Gastrocnemius medialis (tissue), 4 donors: ENCODE results near the gene PRKAG2.

ENCODE experiments used
- CTCF ChIP-seq, 5 experiments: fragments of 450-650 bp in 3 of 5; fragments of 200-600 bp in 2 of 5; sonication (generic) in 2 of 5; IDR thresholded peaks in 4 of 5; conservative IDR thresholded peaks in 1 of 5; 1 replicate in 4 of 5; 2 replicates in 1 of 5; pipeline ENCODE4 v1.5.1; 2016 to 2019; ENCODE audit warnings: antibody characterized with exemption in 5 of 5, mild to moderate bottlenecking in 3 of 5, moderate library complexity in 3 of 5
- POLR2A ChIP-seq, 2 donors: fragments of 450-650 bp; IDR thresholded peaks; one replicate each; pipeline ENCODE4 v1.6.1; 2017; ENCODE audit warnings: antibody characterized with exemption in 2 of 2, mild to moderate bottlenecking in 2 of 2, moderate library complexity in 2 of 2

GRCh38 chr7:151885202-151885580 is 8.3 kb upstream of the PRKAG2 start:
- no peak for TF ChIP-seq POLR2A (IDR thresholded peaks at IDR 0.05)
- TF ChIP-seq CTCF (IDR thresholded peaks at IDR 0.05 in 4 of 5, conservative IDR thresholded peaks at IDR 0.05 in 1 of 5) = no peak
